MM.1S (cell line): ENCODE data around the gene SPATA31E1.

Experiments used
- EZH2 ChIP-seq: fragments of 300-600 bp; sonication (generic); optimal IDR thresholded peaks from 2 replicates; pipeline ENCODE3; 2017; ENCODE audit warnings: low read depth, mild to moderate bottlenecking, antibody characterized with exemption, low read length, mixed read lengths
- TF ChIP-seq, protein P1 (sequence below): fragments of 300-600 bp; sonication (generic); IDR thresholded peaks from 2 replicates; pipeline ENCODE4 v1.5.1; 2016; ENCODE audit warnings: antibody characterized with exemption, low read length, mixed read lengths

DNA sequence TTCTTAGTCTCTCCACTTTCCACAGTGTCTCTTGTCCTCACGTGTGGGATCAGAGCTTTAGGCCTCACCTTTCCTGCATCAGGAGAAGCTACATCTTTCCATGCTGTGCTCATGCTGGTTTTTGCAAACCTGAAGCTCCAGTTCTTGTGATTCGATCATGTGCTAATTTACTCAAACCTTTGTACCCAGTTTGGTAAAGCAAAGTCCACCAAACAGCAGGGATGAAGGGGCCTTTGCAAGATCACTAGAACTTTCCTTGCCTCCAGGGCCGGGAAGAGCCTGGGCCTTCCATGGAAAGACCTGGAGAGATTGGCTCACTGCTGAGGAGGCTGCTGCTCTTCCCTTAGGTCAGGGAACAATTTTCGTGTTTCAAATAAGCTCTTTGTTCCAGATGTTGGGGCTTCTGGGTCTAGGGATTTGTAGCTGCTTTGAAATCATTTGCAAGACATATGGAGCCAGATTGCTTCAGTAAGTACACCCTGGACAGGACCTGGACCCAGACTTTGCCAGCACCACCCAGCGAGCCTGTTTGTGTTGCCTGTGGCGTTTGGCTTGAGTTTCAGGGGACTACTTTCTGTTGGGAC is 18.7 kb upstream of the SPATA31E1 start:
- TF ChIP-seq, protein P1, sequence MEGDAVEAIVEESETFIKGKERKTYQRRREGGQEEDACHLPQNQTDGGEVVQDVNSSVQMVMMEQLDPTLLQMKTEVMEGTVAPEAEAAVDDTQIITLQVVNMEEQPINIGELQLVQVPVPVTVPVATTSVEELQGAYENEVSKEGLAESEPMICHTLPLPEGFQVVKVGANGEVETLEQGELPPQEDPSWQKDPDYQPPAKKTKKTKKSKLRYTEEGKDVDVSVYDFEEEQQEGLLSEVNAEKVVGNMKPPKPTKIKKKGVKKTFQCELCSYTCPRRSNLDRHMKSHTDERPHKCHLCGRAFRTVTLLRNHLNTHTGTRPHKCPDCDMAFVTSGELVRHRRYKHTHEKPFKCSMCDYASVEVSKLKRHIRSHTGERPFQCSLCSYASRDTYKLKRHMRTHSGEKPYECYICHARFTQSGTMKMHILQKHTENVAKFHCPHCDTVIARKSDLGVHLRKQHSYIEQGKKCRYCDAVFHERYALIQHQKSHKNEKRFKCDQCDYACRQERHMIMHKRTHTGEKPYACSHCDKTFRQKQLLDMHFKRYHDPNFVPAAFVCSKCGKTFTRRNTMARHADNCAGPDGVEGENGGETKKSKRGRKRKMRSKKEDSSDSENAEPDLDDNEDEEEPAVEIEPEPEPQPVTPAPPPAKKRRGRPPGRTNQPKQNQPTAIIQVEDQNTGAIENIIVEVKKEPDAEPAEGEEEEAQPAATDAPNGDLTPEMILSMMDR, result no peak
- TF ChIP-seq EZH2, result no peak
